Bronchus fibroblast of lung (primary cell): Measurements from ENCODE around the gene ZNF32. TPM values are rescaled to one million over a fixed set of nuclear protein-coding genes. Genes with fewer than 3 reads are reported as not detected.

ENCODE experiments used
- total RNA-seq: library from RNA; depleted of rRNA; stranded (reverse); fragments of >200 nt; gene quantifications from 2 replicates; pipeline ENCODE4 v1.2.3, GENCODE V29; 2015

Gene ZNF32, protein sequence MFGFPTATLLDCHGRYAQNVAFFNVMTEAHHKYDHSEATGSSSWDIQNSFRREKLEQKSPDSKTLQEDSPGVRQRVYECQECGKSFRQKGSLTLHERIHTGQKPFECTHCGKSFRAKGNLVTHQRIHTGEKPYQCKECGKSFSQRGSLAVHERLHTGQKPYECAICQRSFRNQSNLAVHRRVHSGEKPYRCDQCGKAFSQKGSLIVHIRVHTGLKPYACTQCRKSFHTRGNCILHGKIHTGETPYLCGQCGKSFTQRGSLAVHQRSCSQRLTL
- total RNA-seq: 30.2 and 33.5 TPM in 2 replicates

DNA sequence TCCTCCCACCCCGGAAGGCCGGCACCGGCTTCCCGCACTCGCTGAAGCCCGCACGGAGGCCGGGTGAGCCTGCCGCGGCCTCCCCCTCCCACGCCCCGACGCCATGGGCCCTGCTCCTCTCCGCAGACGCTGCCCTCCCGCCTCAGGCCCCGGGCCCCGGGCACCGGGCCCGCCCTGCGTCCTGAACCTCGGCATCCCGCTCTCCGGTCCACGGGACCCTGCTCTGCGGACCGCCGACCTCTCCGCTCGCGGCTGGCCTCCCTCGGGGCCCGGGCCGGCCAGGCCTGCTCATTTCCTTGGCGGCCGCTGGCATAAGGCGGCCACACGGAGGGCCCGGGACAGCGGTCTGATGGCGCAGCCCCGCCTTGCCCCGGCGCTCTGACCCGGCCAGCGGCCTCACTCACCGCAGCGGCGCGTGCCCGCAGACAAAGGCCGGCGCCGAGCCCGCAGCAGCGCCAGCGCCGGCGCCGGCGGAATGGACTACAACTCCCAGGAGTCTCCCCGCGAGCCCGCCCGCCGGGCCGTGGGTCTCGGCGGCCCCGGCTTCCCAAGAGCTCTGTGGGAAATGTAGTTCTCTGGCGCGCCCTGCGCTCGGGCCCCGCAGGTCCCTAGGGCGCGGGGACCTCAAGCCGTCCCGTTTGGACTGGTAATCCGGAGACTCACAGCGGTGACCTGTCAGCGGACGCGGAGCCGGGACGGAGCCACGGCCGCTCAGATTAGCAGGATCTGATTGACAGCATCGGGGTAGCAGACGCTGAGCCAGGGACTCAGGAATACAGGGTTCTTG is at the start of gene ZNF32:
Gene ZNF32, minus strand, starts transcription at position 484 of the 787 bp plus-strand sequence. CDS start 2,748 bp downstream, outside the sequence.

DNA sequence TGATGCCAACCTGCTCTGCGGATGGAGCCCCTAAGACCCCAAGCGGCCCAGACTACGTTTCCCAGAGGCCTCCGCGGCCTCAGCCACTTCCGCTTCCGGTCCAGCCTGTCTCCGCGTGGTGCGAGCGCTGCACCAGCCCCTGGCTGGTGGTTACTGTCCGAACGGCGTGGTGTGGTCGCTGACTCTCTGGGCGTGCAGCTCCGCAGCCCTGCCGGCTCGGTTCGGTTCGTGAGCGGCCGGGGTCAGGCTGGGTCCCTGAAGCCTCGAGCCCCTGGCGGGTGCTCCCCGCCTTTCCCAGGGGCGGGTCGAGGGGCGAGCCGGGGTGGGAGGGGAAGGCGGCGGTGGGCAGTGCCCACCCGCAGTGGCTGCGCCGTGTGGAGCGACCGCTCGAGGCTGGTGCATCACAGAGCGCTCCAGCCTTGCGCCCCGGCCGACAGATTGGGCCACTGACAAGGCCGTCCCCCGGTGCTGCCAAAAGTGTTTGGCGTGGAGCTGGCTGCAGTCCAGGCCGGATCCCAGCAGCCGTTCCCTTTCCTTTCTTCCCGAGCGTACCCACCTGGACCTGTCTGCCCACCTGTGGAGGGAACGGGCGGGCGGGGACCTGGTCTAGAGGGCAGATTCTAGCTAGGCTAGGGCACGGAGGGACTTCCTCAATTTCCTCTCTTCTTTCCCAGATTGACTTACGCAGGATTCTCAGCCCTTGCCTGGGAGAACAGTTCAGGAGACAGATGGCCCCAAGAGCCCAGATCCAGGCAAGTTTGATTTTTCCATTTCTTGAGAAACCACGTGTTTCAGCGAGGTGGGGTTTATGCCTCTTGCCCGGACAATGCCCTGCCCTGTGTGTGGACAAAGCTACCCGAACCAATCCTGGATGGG is 42.1 kb downstream of the ZNF32 start, which contains the start of gene ZNF485:
Gene ZNF485, plus strand, starts transcription at position 116 of the 876 bp plus-strand sequence. Its CDS starts 613 bp downstream, at position 729.

Other genes starting within 250 kb of the ZNF32 start
- 245 and 266 TPM in 2 replicates for gene HNRNPF, start 239.7 kb downstream of the ZNF32 start, total RNA-seq
- 1.9 and 4.2 TPM in 2 replicates for gene ZNF487, start 211.8 kb downstream of the ZNF32 start, total RNA-seq
- 4.9 and 6.5 TPM in 2 replicates for gene ZNF239, start 74.3 kb downstream of the ZNF32 start, total RNA-seq
- gene ZNF485, start 42.4 kb downstream of the ZNF32 start, total RNA-seq: 2.7 and 3.7 TPM in 2 replicates